Measurements from ENCODE around the gene NXPH3.

Gene NXPH3

GRCh38 chr17:49576088-49576916 lies 631 bp downstream of the NXPH3 start:
- no peak for TF ChIP-seq ZNF274 (IDR thresholded peaks at IDR 0.05; ENCODE audit: low read depth, low read length)
- H3K4me3 ChIP-seq (ENCODE audit: low read length): peak overlapping the region; percentile 52

GRCh38 chr17:49576917-49577649 lies 1.4 kb downstream of the NXPH3 start:
- peak overlapping the region; percentile 3; the same call in 1 of the 2 replicates for H3K4me3 ChIP-seq (ENCODE audit: low read length)
- no peak for TF ChIP-seq ZNF274 (IDR thresholded peaks at IDR 0.05; ENCODE audit: low read depth, low read length)

- TF ChIP-seq ZNF274 (IDR thresholded peaks at IDR 0.05; ENCODE audit: low read depth, low read length): no peak
- no peak overlapping the region for H3K4me3 ChIP-seq (ENCODE audit: low read length)
These were observed 1.9 kb downstream of the NXPH3 start for GRCh38 chr17:49577650-49577934.

GRCh38 chr17:49577963-49578362 lies 2.3 kb downstream of the NXPH3 start:
- H3K4me3 ChIP-seq (ENCODE audit: low read length): no peak overlapping the region
- TF ChIP-seq ZNF274 (IDR thresholded peaks at IDR 0.05; ENCODE audit: low read depth, low read length): no peak

- TF ChIP-seq ZNF274 (IDR thresholded peaks at IDR 0.05; ENCODE audit: low read depth, low read length): no peak
These were observed 2.7 kb downstream of the NXPH3 start for GRCh38 chr17:49578414-49578813.

GRCh38 chr17:49578952-49579500 lies 3.4 kb downstream of the NXPH3 start:
- H3K4me3 ChIP-seq (ENCODE audit: low read length): no peak overlapping the region
- no peak for TF ChIP-seq ZNF274 (IDR thresholded peaks at IDR 0.05; ENCODE audit: low read depth, low read length)

More at GRCh38 chr17:49578414-49578813, 2.7 kb downstream of the NXPH3 start:
- no peak overlapping the region for H3K4me3 ChIP-seq (ENCODE audit: low read length)

GRCh38 chr17:49579522-49579921 lies 3.9 kb downstream of the NXPH3 start:
- no peak for TF ChIP-seq ZNF274 (IDR thresholded peaks at IDR 0.05; ENCODE audit: low read depth, low read length)
- H3K4me3 ChIP-seq (ENCODE audit: low read length): no peak overlapping the region

GRCh38 chr17:49580055-49580721 lies 4.5 kb downstream of the NXPH3 start:
- no peak for TF ChIP-seq ZNF274 (IDR thresholded peaks at IDR 0.05; ENCODE audit: low read depth, low read length)
- no peak overlapping the region for H3K4me3 ChIP-seq (ENCODE audit: low read length)

- no peak for TF ChIP-seq ZNF274 (IDR thresholded peaks at IDR 0.05; ENCODE audit: low read depth, low read length)
These were observed 5.4 kb downstream of the NXPH3 start for GRCh38 chr17:49580981-49581647.

GRCh38 chr17:49581648-49581998 lies 6.0 kb downstream of the NXPH3 start:
- H3K4me3 ChIP-seq (ENCODE audit: low read length): no peak overlapping the region
- TF ChIP-seq ZNF274 (IDR thresholded peaks at IDR 0.05; ENCODE audit: low read depth, low read length): no peak

More at GRCh38 chr17:49580981-49581647, 5.4 kb downstream of the NXPH3 start:
- H3K4me3 ChIP-seq (ENCODE audit: low read length): no peak overlapping the region

- H3K4me3 ChIP-seq (ENCODE audit: low read length): no peak overlapping the region
These were observed 6.5 kb downstream of the NXPH3 start for GRCh38 chr17:49582055-49582722.

GRCh38 chr17:49582789-49583188 lies 7.1 kb downstream of the NXPH3 start:
- no peak overlapping the region for H3K4me3 ChIP-seq (ENCODE audit: low read length)
- no peak for TF ChIP-seq ZNF274 (IDR thresholded peaks at IDR 0.05; ENCODE audit: low read depth, low read length)

More at GRCh38 chr17:49582055-49582722, 6.5 kb downstream of the NXPH3 start:
- TF ChIP-seq ZNF274 (IDR thresholded peaks at IDR 0.05; ENCODE audit: low read depth, low read length): no peak

GRCh38 chr17:49583226-49583625 lies 7.6 kb downstream of the NXPH3 start:
- no peak for TF ChIP-seq ZNF274 (IDR thresholded peaks at IDR 0.05; ENCODE audit: low read depth, low read length)
- no peak overlapping the region for H3K4me3 ChIP-seq (ENCODE audit: low read length)
